Measurements from ENCODE around the gene DNAJB8. TPM values are rescaled to one million over a fixed set of nuclear protein-coding genes. Genes with fewer than 3 reads are reported as not detected.

DNAJB8 gene
- polyA plus RNA-seq, 3 donors from 2014 or later, result not detected

DNA sequence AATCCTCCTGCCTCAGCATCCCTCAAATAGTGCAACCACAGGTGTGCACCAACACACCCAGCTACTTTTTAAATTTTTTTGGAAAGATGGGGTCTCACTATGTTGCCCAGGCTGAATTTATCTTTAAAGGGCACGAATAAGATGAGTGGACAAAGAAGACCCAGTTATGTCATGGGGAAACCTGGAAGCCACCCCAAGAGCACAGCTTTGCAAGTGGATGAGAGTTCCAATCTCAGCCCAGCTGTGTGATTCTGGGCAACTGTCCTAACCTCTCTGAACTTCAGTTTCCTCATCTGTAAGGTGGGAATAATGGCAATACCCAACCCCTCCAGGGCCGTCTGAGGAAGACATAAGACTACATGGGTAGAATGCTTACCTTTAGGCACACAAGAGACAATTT lies 32.2 kb downstream of the DNAJB8 start:
- H3K9me3 Mint-ChIP-seq, result no peaks in the 10 kb centered on the region
- peaks cover 6 to 19% (median 16%) of the 10 kb centered on the region in 3 donors for H3K27me3 Mint-ChIP-seq (ENCODE audit: low read depth in 3 of 3)
- H3K4me3 Mint-ChIP-seq, result no peak overlapping the region
- no peak for DNase-seq
- peaks cover 0 to 4% (median 4%) of the 10 kb centered on the region in 3 donors for H3K36me3 Mint-ChIP-seq
- H3K4me1 Mint-ChIP-seq, result peaks cover 0 to 7% of the 10 kb centered on the region in 2 donors
- no peak overlapping the region for H3K27ac Mint-ChIP-seq

DNA sequence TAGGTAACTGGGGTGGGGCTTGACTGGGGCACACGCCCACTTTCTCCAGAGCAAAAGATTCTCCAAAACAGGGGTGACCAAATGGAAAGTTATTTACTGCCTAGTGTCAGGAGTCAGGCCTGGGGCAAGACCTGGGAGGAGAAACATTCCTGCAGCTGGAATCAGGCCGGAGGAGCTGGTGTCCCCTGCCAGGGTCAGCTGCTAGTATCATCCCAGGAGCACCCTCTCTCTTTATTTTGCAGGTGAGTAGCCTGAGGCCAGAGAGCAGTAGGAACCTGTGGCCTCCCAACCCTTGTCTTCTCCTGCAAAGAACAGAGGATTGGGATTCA lies 32.9 kb downstream of the DNAJB8 start:
- Mint-ChIP-seq H3K27ac (no peak overlapping the region), H3K4me1 (peaks cover 0 to 7% of the 10 kb centered on the region in 2 donors), H3K9me3 (no peaks in the 10 kb centered on the region), H3K27me3 (ENCODE audit: low read depth in 3 of 3) (peaks cover 6 to 19% (median 16%) of the 10 kb centered on the region in 3 donors), H3K4me3 (no peak overlapping the region), H3K36me3 (peaks cover 0 to 4% (median 4%) of the 10 kb centered on the region in 3 donors)
- DNase-seq, result no peak

DNA sequence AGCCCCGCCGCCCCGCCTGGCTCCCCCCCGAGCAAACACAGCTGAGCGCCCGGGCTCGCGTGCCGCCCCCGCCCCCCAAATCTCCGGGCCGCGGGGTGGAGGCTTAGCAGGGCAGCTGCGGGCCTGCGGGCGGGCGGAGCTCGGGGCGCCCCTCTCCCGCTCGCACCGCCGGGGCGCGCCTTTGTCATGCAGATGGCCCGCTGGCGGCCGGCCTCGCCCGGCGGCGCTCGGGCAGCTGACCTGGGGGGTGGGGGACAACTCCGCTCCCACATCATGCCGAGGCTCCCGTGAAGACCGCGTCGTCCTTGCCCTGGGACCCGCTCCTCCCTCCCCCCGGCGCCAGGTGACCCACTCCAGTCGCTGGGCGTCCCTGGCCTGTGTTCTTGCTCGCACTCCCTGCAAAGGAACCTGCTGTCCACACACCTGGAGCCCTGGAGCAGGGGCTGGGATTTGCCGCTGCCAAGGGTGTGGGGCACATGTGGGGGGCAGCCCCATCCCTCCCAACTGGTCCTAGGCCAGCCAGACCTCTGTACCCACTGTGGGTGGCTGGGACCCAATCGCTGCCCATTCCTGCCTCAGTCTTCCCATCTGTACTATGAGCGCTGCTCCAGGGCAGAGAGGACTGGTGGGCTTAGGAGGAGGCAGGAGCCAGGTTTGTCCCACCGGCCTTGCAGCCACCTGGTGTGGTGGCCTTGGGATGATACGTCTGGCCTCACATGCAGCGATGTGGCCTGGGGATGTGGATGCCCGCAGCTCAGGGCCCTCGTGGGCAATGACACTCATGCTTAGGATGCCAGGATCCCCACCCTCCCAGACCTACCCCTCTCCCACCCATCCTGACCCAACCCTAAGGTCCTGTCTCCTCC lies 33.5 kb downstream of the DNAJB8 start:
- DNase-seq, result no peak
- Mint-ChIP-seq H3K4me3 (no peak overlapping the region), H3K4me1 (peaks cover 0 to 7% of the 10 kb centered on the region in 2 donors), H3K27ac (no peak overlapping the region), H3K36me3 (peaks cover 0 to 4% (median 4%) of the 10 kb centered on the region in 3 donors), H3K9me3 (no peaks in the 10 kb centered on the region), H3K27me3 (ENCODE audit: low read depth in 3 of 3) (peaks cover 6 to 20% (median 16%) of the 10 kb centered on the region in 3 donors)

GRCh38 chr3:128432301-128432970 lies 34.3 kb downstream of the DNAJB8 start:
- peaks cover 0 to 4% (median 4%) of the 10 kb centered on the region in 3 donors for H3K36me3 Mint-ChIP-seq
- H3K9me3 Mint-ChIP-seq, result no peaks in the 10 kb centered on the region
- peaks cover 6 to 22% (median 16%) of the 10 kb centered on the region in 3 donors for H3K27me3 Mint-ChIP-seq (ENCODE audit: low read depth in 3 of 3)
- H3K4me3 Mint-ChIP-seq, result peak overlapping the region in 1 of 5 donors; percentile 22
- no peak overlapping the region for H3K27ac Mint-ChIP-seq
- DNase-seq, result no peak
- H3K4me1 Mint-ChIP-seq, result peaks cover 0 to 7% of the 10 kb centered on the region in 2 donors

DNA sequence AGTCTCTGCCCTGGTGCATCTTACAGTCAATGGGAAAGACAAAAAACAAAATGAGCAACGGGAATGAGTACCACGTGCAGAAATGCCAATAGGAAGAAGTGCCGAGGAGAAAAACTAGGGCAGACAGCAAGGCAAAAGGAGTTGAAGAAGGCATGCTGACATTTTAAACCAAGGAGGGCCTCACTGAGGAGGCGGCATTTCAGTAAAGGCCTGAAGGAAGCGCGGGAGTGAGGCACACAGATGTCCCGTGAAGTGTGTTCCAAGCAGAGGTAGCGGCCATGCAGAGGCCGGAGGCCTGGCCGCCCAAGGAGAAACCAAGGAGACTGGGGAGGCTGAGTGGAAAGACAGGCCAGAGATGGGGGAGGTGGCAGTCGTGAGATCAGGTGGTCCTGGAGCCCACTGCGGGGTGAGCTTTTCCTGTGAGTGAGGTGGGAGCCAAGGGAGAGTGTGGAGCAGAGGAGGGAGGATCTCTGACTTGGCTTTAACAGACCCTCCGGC lies 34.8 kb downstream of the DNAJB8 start:
- H3K4me3 Mint-ChIP-seq, result peak overlapping the region in 2 of 5 donors; percentile 5 to 22
- H3K27ac Mint-ChIP-seq, result peak overlapping the region in 1 of 6 donors; percentile 4
- DNase-seq, result no peak
- H3K9me3 Mint-ChIP-seq, result no peaks in the 10 kb centered on the region
- H3K36me3 Mint-ChIP-seq, result peaks cover 0 to 4% (median 4%) of the 10 kb centered on the region in 3 donors
- peaks cover 6 to 22% (median 16%) of the 10 kb centered on the region in 3 donors for H3K27me3 Mint-ChIP-seq (ENCODE audit: low read depth in 3 of 3)
- peaks cover 0 to 7% of the 10 kb centered on the region in 2 donors for H3K4me1 Mint-ChIP-seq

DNA sequence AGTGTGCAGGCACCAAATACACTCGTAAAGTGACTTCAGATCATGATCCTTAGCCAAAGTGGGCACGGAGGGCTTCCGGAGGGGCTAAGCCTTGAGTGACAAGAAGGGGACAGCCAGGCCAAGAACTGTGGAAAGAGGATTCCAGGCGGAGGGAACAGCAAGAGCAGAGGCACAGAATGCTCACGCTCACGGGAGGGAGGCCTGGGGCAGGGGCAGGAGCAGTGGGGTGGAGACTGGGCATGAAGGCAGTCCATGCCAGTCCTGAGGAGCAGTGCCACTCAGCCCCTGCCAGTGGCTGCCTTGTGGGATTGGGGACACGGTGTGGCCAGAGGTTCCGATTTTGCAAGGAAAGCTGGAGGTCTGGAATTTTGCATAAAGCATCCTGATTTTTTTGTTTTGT lies 36.0 kb downstream of the DNAJB8 start:
- H3K27me3 Mint-ChIP-seq (ENCODE audit: low read depth in 3 of 3), result peaks cover 6 to 22% (median 14%) of the 10 kb centered on the region in 3 donors

DNA sequence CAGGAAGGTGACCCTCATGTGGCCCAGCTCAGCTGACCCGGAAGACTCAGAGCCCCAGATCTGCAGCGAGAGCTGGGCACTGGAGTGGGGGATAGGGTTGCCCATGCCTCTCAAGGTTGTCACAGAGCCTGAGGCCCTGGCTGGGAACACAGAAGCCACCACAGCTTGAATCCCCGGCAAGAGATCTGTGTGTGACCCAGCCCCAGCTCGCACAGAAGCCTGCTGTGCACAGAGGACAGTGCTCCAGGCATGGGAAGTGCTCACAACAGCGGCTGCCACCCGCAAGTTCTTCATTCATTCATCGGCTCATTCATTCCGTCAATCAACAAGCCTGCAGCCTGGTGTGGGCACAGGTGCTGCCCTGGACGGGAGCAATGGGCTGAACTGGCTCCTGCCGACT lies 36.4 kb downstream of the DNAJB8 start:
- H3K4me3 Mint-ChIP-seq, result no peak overlapping the region
- H3K4me1 Mint-ChIP-seq, result peaks cover 0 to 7% of the 10 kb centered on the region in 2 donors
- peaks cover 0 to 4% (median 4%) of the 10 kb centered on the region in 3 donors for H3K36me3 Mint-ChIP-seq
- no peak overlapping the region for H3K27ac Mint-ChIP-seq
- DNase-seq, result no peak
- no peaks in the 10 kb centered on the region for H3K9me3 Mint-ChIP-seq
- peaks cover 6 to 22% (median 16%) of the 10 kb centered on the region in 3 donors for H3K27me3 Mint-ChIP-seq (ENCODE audit: low read depth in 3 of 3)

More for the DNA sequence above, 36.0 kb downstream of the DNAJB8 start:
- no peak for DNase-seq
- peaks cover 0 to 7% of the 10 kb centered on the region in 2 donors for H3K4me1 Mint-ChIP-seq
- no peak overlapping the region for H3K27ac Mint-ChIP-seq
- no peak overlapping the region for H3K4me3 Mint-ChIP-seq
- peaks cover 0 to 4% (median 4%) of the 10 kb centered on the region in 3 donors for H3K36me3 Mint-ChIP-seq
- no peaks in the 10 kb centered on the region for H3K9me3 Mint-ChIP-seq

- peaks cover 0 to 4% (median 4%) of the 10 kb centered on the region in 3 donors for H3K36me3 Mint-ChIP-seq
- no peak overlapping the region for H3K4me3 Mint-ChIP-seq
- peaks cover 0 to 7% of the 10 kb centered on the region in 2 donors for H3K4me1 Mint-ChIP-seq
- peaks cover 6 to 22% (median 16%) of the 10 kb centered on the region in 3 donors for H3K27me3 Mint-ChIP-seq (ENCODE audit: low read depth in 3 of 3)
- no peaks in the 10 kb centered on the region for H3K9me3 Mint-ChIP-seq
- DNase-seq, result no peak
- H3K27ac Mint-ChIP-seq, result no peak overlapping the region
These were observed 36.9 kb downstream of the DNAJB8 start for GRCh38 chr3:128429751-128430150.

DNA sequence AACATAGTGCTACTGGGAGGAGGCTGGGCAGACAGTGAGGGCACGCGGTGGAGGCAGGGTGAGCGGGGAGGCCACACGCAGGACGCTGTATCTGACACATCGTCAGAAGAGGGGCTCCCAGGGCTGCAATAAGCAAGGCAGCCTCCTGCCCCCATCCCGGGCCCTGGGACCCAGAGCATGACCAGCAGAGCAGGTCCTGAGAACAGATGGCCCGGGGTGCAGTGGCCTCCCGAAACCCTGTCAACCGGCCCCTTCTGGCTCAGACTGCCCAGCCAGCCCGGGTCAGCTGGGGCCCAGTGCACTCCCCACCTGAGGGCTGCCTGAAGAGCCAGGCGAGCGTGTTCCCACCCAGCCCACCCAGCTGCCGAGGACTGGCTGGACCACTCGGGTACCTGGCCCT lies 37.4 kb downstream of the DNAJB8 start:
- H3K4me3 Mint-ChIP-seq, result no peak overlapping the region
- H3K4me1 Mint-ChIP-seq, result peaks cover 0 to 7% of the 10 kb centered on the region in 2 donors
- no peak overlapping the region for H3K27ac Mint-ChIP-seq
- H3K27me3 Mint-ChIP-seq (ENCODE audit: low read depth in 3 of 3), result peaks cover 6 to 22% (median 16%) of the 10 kb centered on the region in 3 donors
- no peaks in the 10 kb centered on the region for H3K9me3 Mint-ChIP-seq
- peaks cover 0 to 4% (median 4%) of the 10 kb centered on the region in 3 donors for H3K36me3 Mint-ChIP-seq
- no peak for DNase-seq

DNA sequence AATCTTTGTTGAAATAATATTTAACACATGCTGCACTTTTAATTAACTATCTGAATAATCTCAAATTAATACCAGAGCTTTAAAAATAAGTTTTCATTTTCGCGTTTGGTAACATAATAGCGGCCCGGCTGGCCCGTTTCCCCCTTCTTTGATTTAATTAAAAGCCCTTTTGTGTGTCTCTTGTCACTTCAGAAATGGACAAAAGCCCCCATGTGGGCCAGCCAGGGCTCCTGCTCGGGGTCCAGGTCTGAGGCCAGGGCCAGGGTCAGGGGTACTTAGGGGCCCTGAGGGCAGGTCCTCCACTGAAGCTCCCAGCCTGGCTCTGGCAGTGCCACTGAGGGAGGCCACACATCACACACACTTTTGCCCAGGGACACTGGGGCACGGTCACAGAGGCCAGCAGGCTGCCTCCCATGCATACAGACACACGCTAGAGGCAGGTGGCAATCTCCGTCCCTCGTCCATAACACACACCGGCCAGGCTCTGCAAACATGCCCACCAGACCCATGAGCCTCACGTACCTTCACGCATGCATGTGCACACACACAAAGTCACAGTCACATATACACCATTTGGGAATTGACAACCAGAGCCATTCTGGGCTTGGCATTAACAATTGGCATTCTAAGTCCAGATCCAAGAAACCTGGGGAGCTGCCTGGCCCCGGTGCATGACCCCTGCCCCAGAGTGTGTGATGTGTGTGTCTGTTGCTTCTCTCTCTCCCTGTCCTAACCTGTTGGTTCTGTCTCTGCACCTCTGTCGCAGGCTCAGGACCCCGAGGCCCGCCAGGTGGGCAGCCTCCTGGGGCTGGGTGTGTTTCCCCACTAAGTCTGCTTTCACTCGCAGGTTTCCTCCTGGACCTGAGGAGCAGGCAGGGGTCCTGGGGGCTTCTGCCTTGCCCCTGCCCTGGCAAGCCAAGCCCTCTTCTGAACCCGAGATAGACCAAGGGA lies 38.5 kb downstream of the DNAJB8 start:
- Mint-ChIP-seq H3K4me3 (no peak overlapping the region), H3K27ac (no peak overlapping the region)

DNA sequence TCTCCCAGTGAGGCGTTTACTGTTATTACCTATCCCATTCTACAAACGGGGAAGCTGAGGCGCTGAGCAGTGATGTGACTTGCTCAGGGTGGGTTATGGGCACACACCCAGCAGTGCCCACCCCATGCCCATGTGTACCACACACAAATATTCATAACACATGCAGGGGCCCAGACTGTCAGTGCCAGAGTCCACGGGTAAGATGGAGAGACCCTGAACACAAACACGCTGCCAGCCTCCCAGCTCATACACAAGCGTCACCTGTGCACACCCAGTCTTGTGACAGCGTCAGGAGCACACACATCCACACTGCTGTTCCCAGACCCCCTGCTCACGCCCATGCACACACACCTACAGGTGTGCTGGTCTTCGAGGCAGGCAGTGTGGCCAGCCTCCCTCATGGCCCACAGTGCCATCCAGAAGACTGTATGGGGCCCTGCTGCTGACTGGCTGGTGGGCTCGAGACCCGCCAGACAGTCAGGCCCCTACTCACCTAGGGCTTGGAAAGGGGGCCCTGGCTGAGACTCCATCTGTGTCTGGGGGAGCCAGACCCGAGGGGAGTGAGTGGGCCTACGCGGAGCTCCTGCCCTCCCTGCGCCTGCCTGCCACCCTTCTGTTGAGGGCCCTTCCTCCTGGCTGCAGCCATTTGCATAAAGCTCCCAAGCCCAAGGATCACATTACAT lies 39.4 kb downstream of the DNAJB8 start:
- peaks cover 6 to 22% (median 10%) of the 10 kb centered on the region in 3 donors for H3K27me3 Mint-ChIP-seq (ENCODE audit: low read depth in 3 of 3)
- H3K9me3 Mint-ChIP-seq, result no peaks in the 10 kb centered on the region
- H3K27ac Mint-ChIP-seq, result no peak overlapping the region
- H3K36me3 Mint-ChIP-seq, result peaks cover 0 to 4% (median 4%) of the 10 kb centered on the region in 3 donors
- peak overlapping the region in 2 of 5 donors; percentile 25 to 42 for H3K4me3 Mint-ChIP-seq
- DNase-seq, result no peak
- peaks cover 0 to 7% of the 10 kb centered on the region in 2 donors for H3K4me1 Mint-ChIP-seq

More for the DNA sequence above, 38.5 kb downstream of the DNAJB8 start:
- no peak for DNase-seq
- no peaks in the 10 kb centered on the region for H3K9me3 Mint-ChIP-seq
- peaks cover 0 to 7% of the 10 kb centered on the region in 2 donors for H3K4me1 Mint-ChIP-seq
- H3K27me3 Mint-ChIP-seq (ENCODE audit: low read depth in 3 of 3), result peaks cover 6 to 22% (median 12%) of the 10 kb centered on the region in 3 donors
- peaks cover 0 to 4% (median 4%) of the 10 kb centered on the region in 3 donors for H3K36me3 Mint-ChIP-seq

- DNase-seq, result peak; percentile 45 to 51 (median 49)
- peaks cover 0 to 17% (median 5%) of the 10 kb centered on the region in 3 donors for H3K27me3 Mint-ChIP-seq (ENCODE audit: low read depth in 3 of 3)
- H3K36me3 Mint-ChIP-seq, result no peaks in the 10 kb centered on the region
- no peaks in the 10 kb centered on the region for H3K4me1 Mint-ChIP-seq
- H3K27ac Mint-ChIP-seq, result no peak overlapping the region
- H3K4me3 Mint-ChIP-seq, result peak overlapping the region in 1 of 5 donors; percentile 42
- H3K9me3 Mint-ChIP-seq, result no peaks in the 10 kb centered on the region
These were observed 40.4 kb downstream of the DNAJB8 start for GRCh38 chr3:128426128-128426921.
